Neuronal stem cell (in vitro differentiated cells): Measurements from ENCODE around the gene CDC14A.

Experiments
- DNase-seq: peaks from one replicate; pipeline ENCODE4 v3.0.0-alpha.2; 2013; ENCODE audit warnings: low spot score
- H2AFZ ChIP-seq: one replicate; pipeline ENCODE4 v1.6.1; 2013; ENCODE audit warnings: mild to moderate bottlenecking, low read length, inconsistent platforms
- H2AK5ac ChIP-seq: 2 replicates; pipeline ENCODE4 v1.6.1; 2013; ENCODE audit warnings: low read depth, mild to moderate bottlenecking, inconsistent platforms, low read length, moderate library complexity, mixed read lengths
- H2BK120ac ChIP-seq: 2 replicates; pipeline ENCODE4 v1.6.1; 2013; ENCODE audit warnings: low read depth, mild to moderate bottlenecking, inconsistent platforms, low read length, moderate library complexity, mixed read lengths
- H2BK12ac ChIP-seq: one replicate; pipeline ENCODE4 v1.6.1; 2013; ENCODE audit warnings: low read length, inconsistent platforms
- H2BK15ac ChIP-seq: 2 replicates; pipeline ENCODE4 v1.6.1; 2013; ENCODE audit warnings: mild to moderate bottlenecking, low read length, inconsistent platforms, mixed read lengths
- H2BK5ac ChIP-seq: one replicate; pipeline ENCODE4 v1.6.1; 2013; ENCODE audit warnings: inconsistent platforms, mild to moderate bottlenecking, low read length, moderate library complexity
- H3K14ac ChIP-seq: one replicate; pipeline ENCODE4 v1.6.1; 2013; ENCODE audit warnings: low read length, inconsistent platforms
- H3K18ac ChIP-seq: 2 replicates; pipeline ENCODE4 v1.6.1; 2013; ENCODE audit warnings: low read length, inconsistent platforms
- H3K23ac ChIP-seq: 2 replicates; pipeline ENCODE4 v1.6.1; 2013; ENCODE audit warnings: low read depth, mild to moderate bottlenecking, mixed read lengths, low read length, inconsistent platforms; ENCODE audit not compliant: poor library complexity
- H3K27ac ChIP-seq: replicated peaks from 3 replicates; pipeline ENCODE4 v1.5.1; 2013; ENCODE audit warnings: low read length, inconsistent platforms
- H3K27me3 ChIP-seq, 3 experiments: 2 replicates each; pipeline ENCODE4 v1.6.1; 2013; ENCODE audit warnings: low read length in 3 of 3, mild to moderate bottlenecking in 2 of 3, inconsistent platforms in 1 of 3, low read depth in 1 of 3, mixed read lengths in 1 of 3, moderate library complexity in 1 of 3; ENCODE audit not compliant: control insufficient read depth in 3 of 3, insufficient read depth in 3 of 3
- H3K36me3 ChIP-seq, 2 donors: replicated peaks in 1 of 2; 2 replicates each; pipeline ENCODE4 v1.6.1; 2013; ENCODE audit warnings: low read length in 2 of 2; ENCODE audit not compliant: control insufficient read depth in 2 of 2, insufficient read depth in 2 of 2
- H3K4ac ChIP-seq: 2 replicates; pipeline ENCODE4 v1.6.1; 2013; ENCODE audit warnings: inconsistent platforms, mild to moderate bottlenecking, low read length, moderate library complexity
- H3K4me1 ChIP-seq, 2 donors: 1 replicate in 1 of 2; 2 replicates in 1 of 2; pipeline ENCODE4 v1.6.1; 2013; ENCODE audit warnings: low read length in 2 of 2, low read depth in 1 of 2; ENCODE audit not compliant: control insufficient read depth in 2 of 2, insufficient read depth in 1 of 2
- H3K4me2 ChIP-seq: one replicate; pipeline ENCODE4 v1.6.1; 2013; ENCODE audit warnings: mild to moderate bottlenecking, low read length, inconsistent platforms; ENCODE audit not compliant: insufficient read depth, poor library complexity, severe bottlenecking
- H3K4me3 ChIP-seq, 2 donors: 2 replicates each; pipeline ENCODE4 v1.5.1; 2013; ENCODE audit warnings: low read length in 2 of 2, mild to moderate bottlenecking in 2 of 2, inconsistent platforms in 1 of 2, moderate library complexity in 1 of 2
- H3K79me1 ChIP-seq: one replicate; pipeline ENCODE4 v1.6.1; 2013; ENCODE audit warnings: low read depth, mild to moderate bottlenecking, inconsistent platforms, low read length, moderate library complexity
- H3K9ac ChIP-seq: one replicate; pipeline ENCODE4 v1.6.1; 2013; ENCODE audit warnings: mild to moderate bottlenecking, low read depth, low read length, inconsistent platforms; ENCODE audit not compliant: poor library complexity
- H3K9me3 ChIP-seq, 2 donors: replicated peaks in 1 of 2; 2 replicates each; pipeline versions ENCODE3 to v1.6.1; 2013; ENCODE audit warnings: low read length in 2 of 2, mild to moderate bottlenecking in 2 of 2, inconsistent platforms in 1 of 2, low read depth in 1 of 2, mixed read lengths in 1 of 2, moderate library complexity in 1 of 2; ENCODE audit not compliant: control insufficient read depth in 2 of 2, insufficient read depth in 1 of 2
- H4K8ac ChIP-seq: one replicate; pipeline ENCODE4 v1.6.1; 2013; ENCODE audit warnings: low read depth, mild to moderate bottlenecking, inconsistent platforms, low read length, moderate library complexity
- H4K91ac ChIP-seq: one replicate; pipeline ENCODE4 v1.6.1; 2013; ENCODE audit warnings: low read length, low read depth, mild to moderate bottlenecking, inconsistent platforms; ENCODE audit not compliant: poor library complexity
- WGBS, 2 donors: extraction: QIAGEN DNeasy Blood & Tissue Kit; methylation state at CpG; one replicate each; pipeline ENCODE4 v1.1.7; 2013; ENCODE audit warnings: missing lambda C conversion rate in 2 of 2, mixed read lengths in 1 of 2; ENCODE audit not compliant: insufficient read length in 2 of 2, insufficient replicate concordance in 1 of 2; ENCODE audit errors: extremely low coverage in 2 of 2; 5-methylcytosine and 5-hydroxymethylcytosine counted together

The CDC14A gene

GRCh38 chr1:100476735-100477290 is 124.5 kb downstream of the CDC14A start:
- Histone ChIP-seq H3K4me2 (no peak overlapping the region), H3K79me1 (no peaks in the 10 kb centered on the region), H4K8ac (no peak overlapping the region), H3K27ac (no peak overlapping the region), H3K18ac (no peak overlapping the region), H3K23ac (no peak overlapping the region), H2BK120ac (no peak overlapping the region), H2AFZ (no peak overlapping the region), H2BK12ac (no peak overlapping the region), H2BK5ac (no peak overlapping the region), H3K9ac (no peak overlapping the region), H2BK15ac (no peak overlapping the region), H3K14ac (no peak overlapping the region), H3K36me3 (peaks cover 3 to 16% of the 10 kb centered on the region in 2 donors), H3K4me1 (no peaks in the 10 kb centered on the region), H3K9me3 (no peaks in the 10 kb centered on the region), H4K91ac (no peak overlapping the region), H3K4ac (no peak overlapping the region), H3K27me3 (no peaks in the 10 kb centered on the region), H3K4me3 (no peak overlapping the region), H2AK5ac (no peak overlapping the region)
- no peak for DNase-seq
- no CpG with 5 or more reads among the region's 4 CpGs for WGBS, 2 donors

- H3K4me3 ChIP-seq, result no peak overlapping the region
- H3K27ac ChIP-seq, result no peak overlapping the region
- H3K27me3 ChIP-seq, result no peaks in the 10 kb centered on the region
- H2BK5ac ChIP-seq, result no peak overlapping the region
- no peak overlapping the region for H2AFZ ChIP-seq
- H3K4me1 ChIP-seq, result no peaks in the 10 kb centered on the region
- H4K91ac ChIP-seq, result no peak overlapping the region
- H3K9me3 ChIP-seq, result no peaks in the 10 kb centered on the region
- H3K18ac ChIP-seq, result no peak overlapping the region
- no peak overlapping the region for H3K9ac ChIP-seq
- H3K23ac ChIP-seq, result no peak overlapping the region
- no peak overlapping the region for H3K4me2 ChIP-seq
- no CpG with 5 or more reads among the region's 1 CpG for WGBS, 2 donors
- H2AK5ac ChIP-seq, result no peak overlapping the region
- H2BK12ac ChIP-seq, result no peak overlapping the region
- DNase-seq, result no peak
- H4K8ac ChIP-seq, result no peak overlapping the region
- no peak overlapping the region for H3K4ac ChIP-seq
- no peaks in the 10 kb centered on the region for H3K79me1 ChIP-seq
- H3K36me3 ChIP-seq, result peaks cover 4 to 18% of the 10 kb centered on the region in 2 donors
- no peak overlapping the region for H2BK15ac ChIP-seq
- no peak overlapping the region for H2BK120ac ChIP-seq
- no peak overlapping the region for H3K14ac ChIP-seq
Observed at GRCh38 chr1:100478816-100479215, 126.5 kb downstream of the CDC14A start.

GRCh38 chr1:100479620-100480338 is 127.5 kb downstream of the CDC14A start:
- Histone ChIP-seq H3K9ac (no peak overlapping the region), H3K79me1 (no peaks in the 10 kb centered on the region), H4K91ac (no peak overlapping the region), H3K4me2 (no peak overlapping the region), H3K23ac (no peak overlapping the region), H3K36me3 (peaks cover 4 to 28% of the 10 kb centered on the region in 2 donors), H3K27ac (no peak overlapping the region), H3K14ac (no peak overlapping the region), H2BK120ac (no peak overlapping the region), H4K8ac (no peak overlapping the region), H3K9me3 (no peaks in the 10 kb centered on the region), H3K4ac (no peak overlapping the region), H3K18ac (no peak overlapping the region), H2BK5ac (no peak overlapping the region), H3K27me3 (no peaks in the 10 kb centered on the region), H2AK5ac (no peak overlapping the region), H2AFZ (no peak overlapping the region), H3K4me3 (no peak overlapping the region), H3K4me1 (no peaks in the 10 kb centered on the region), H2BK15ac (no peak overlapping the region), H2BK12ac (no peak overlapping the region)
- DNase-seq, result no peak
- no CpG with 5 or more reads among the region's 1 CpG for WGBS, 2 donors

- H3K23ac ChIP-seq, result no peak overlapping the region
Observed at GRCh38 chr1:100481303-100481702, 129.0 kb downstream of the CDC14A start.

More at GRCh38 chr1:100481303-100481702, 129.0 kb downstream of the CDC14A start:
- no peaks in the 10 kb centered on the region for H3K79me1 ChIP-seq
- H2BK5ac ChIP-seq, result no peak overlapping the region
- no peak overlapping the region for H3K9ac ChIP-seq
- H3K4me2 ChIP-seq, result no peak overlapping the region
- no peak overlapping the region for H4K91ac ChIP-seq
- no peaks in the 10 kb centered on the region for H3K9me3 ChIP-seq
- H2AK5ac ChIP-seq, result no peak overlapping the region
- H2BK15ac ChIP-seq, result no peak overlapping the region
- no peak overlapping the region for H4K8ac ChIP-seq
- H3K4me3 ChIP-seq, result no peak overlapping the region
- no peaks in the 10 kb centered on the region for H3K27me3 ChIP-seq
- no peak overlapping the region for H2BK12ac ChIP-seq
- H3K4me1 ChIP-seq, result no peaks in the 10 kb centered on the region
- no peak for DNase-seq
- H3K14ac ChIP-seq, result no peak overlapping the region
- peaks cover 2 to 39% of the 10 kb centered on the region in 2 donors for H3K36me3 ChIP-seq
- H3K18ac ChIP-seq, result no peak overlapping the region
- no peak overlapping the region for H3K27ac ChIP-seq
- no peak overlapping the region for H2BK120ac ChIP-seq
- H3K4ac ChIP-seq, result no peak overlapping the region
- no peak overlapping the region for H2AFZ ChIP-seq
- 100% methylated on average over 1 of the region's 2 CpGs; no CpG with 5 or more reads in 1 of the 2 donors for WGBS, 2 donors
